ENCODE measurements around the gene C2orf80. TPM values are rescaled to one million over a fixed set of nuclear protein-coding genes. Genes with fewer than 3 reads are reported as not detected.

C2orf80 gene
- not detected for total RNA-seq
- long read RNA-seq, donor 1, partial matches to known transcripts = 0 of 1 reads
- long read RNA-seq, donor 1, other reads (novel, unspliced or antisense) = 1 of 1 reads
- long read RNA-seq, donor 2 = 0 reads

- ATAC-seq = no peak
- Histone ChIP-seq H3K9me3 (no peaks in the 10 kb centered on the region), H3K36me3 (ENCODE audit: low read depth) (no peaks in the 10 kb centered on the region), H3K4me1 (ENCODE audit: low read depth) (no peaks in the 10 kb centered on the region), H3K4me3 (no peak within 1 kb of the TSS)
- no peak for DNase-seq
- intact Hi-C loops (cut with DNase I, micrococcal nuclease) = no loop called here
- no peak for TF ChIP-seq CTCF (IDR thresholded peaks at IDR 0.05)
Observed at GRCh38 chr2:208189810-208190503, at the start of gene C2orf80. TSS of gene C2orf80 (minus strand) at chr2:208190030. CDS start at chr2:208186986, 3,044 bp downstream.

- Histone ChIP-seq H3K4me3 (no peak overlapping the region), H3K4me1 (ENCODE audit: low read depth) (no peaks in the 10 kb centered on the region), H3K36me3 (ENCODE audit: low read depth) (peaks cover 15% of the 10 kb centered on the region), H3K9me3 (no peaks in the 10 kb centered on the region)
- intact Hi-C loops (cut with DNase I, micrococcal nuclease) = no loop called here
- DNase-seq = no peak
- TF ChIP-seq CTCF (IDR thresholded peaks at IDR 0.05) = no peak
- ATAC-seq = no peak
Observed at GRCh38 chr2:208235860-208236259, 46.0 kb upstream of the C2orf80 start.

- no peak for DNase-seq
Observed at GRCh38 chr2:208234786-208235185, 45.0 kb upstream of the C2orf80 start.

GRCh38 chr2:208228476-208228875 is 38.6 kb upstream of the C2orf80 start:
- intact Hi-C loops (cut with DNase I, micrococcal nuclease) = no loop called here

More at GRCh38 chr2:208234786-208235185, 45.0 kb upstream of the C2orf80 start:
- Histone ChIP-seq H3K9me3 (no peaks in the 10 kb centered on the region), H3K36me3 (ENCODE audit: low read depth) (peaks cover 10% of the 10 kb centered on the region), H3K4me3 (no peak overlapping the region), H3K4me1 (ENCODE audit: low read depth) (peaks cover 3% of the 10 kb centered on the region)
- TF ChIP-seq CTCF (IDR thresholded peaks at IDR 0.05) = no peak
- intact Hi-C loops (cut with DNase I, micrococcal nuclease) = no loop called here
- ATAC-seq = no peak

GRCh38 chr2:208227581-208228232 is 37.9 kb upstream of the C2orf80 start:
- DNase-seq (no peak), ATAC-seq (no peak)
- H3K4me1 ChIP-seq (ENCODE audit: low read depth) = peaks cover 3% of the 10 kb centered on the region
- H3K4me3 ChIP-seq = no peak overlapping the region
- no peaks in the 10 kb centered on the region for H3K9me3 ChIP-seq
- intact Hi-C loops (cut with DNase I, micrococcal nuclease) = no loop called here
- H3K36me3 ChIP-seq (ENCODE audit: low read depth) = no peaks in the 10 kb centered on the region
- TF ChIP-seq CTCF (IDR thresholded peaks at IDR 0.05) = no peak

More at GRCh38 chr2:208228476-208228875, 38.6 kb upstream of the C2orf80 start:
- Histone ChIP-seq H3K4me1 (ENCODE audit: low read depth) (peaks cover 3% of the 10 kb centered on the region), H3K9me3 (no peaks in the 10 kb centered on the region), H3K36me3 (ENCODE audit: low read depth) (no peaks in the 10 kb centered on the region), H3K4me3 (no peak overlapping the region)
- no peak for TF ChIP-seq CTCF (IDR thresholded peaks at IDR 0.05)
- no peak for DNase-seq
- ATAC-seq = no peak
